NCI-H146 (cell line): ENCODE results near the gene CAMTA1.
A peak's percentile ranks its signal among the peaks of the same experiment; 100 is the strongest.

Experiments
- DNase-seq: peaks from one replicate; lab custom pipeline; 2025; lab: John Stamatoyannopoulos, UW

Gene CAMTA1

DNA sequence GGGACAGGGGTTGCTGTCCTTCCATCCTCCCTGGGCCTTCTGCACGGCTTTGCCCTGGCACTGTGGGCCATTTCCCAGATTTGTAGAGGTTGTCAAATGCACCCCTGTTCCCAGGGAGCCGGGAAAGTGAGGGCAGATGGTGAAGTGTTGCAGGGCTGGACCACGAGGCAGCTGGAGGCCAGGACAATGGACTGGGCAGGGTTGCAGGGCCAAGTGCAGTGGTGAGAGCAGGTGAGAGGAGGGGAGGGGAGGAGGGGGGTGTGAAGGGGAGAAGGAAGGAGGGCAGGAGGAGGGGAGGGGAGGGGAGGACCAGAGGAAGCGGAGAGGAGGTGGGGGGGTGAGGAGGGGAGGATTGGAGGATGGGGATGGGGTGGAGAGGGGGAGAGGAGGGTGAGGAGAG is 443.9 kb downstream of the CAMTA1 start:
- DNase-seq = peak; percentile 37

GRCh38 chr1:7229696-7230631 is 444.7 kb downstream of the CAMTA1 start:
- DNase-seq = no peak

DNA sequence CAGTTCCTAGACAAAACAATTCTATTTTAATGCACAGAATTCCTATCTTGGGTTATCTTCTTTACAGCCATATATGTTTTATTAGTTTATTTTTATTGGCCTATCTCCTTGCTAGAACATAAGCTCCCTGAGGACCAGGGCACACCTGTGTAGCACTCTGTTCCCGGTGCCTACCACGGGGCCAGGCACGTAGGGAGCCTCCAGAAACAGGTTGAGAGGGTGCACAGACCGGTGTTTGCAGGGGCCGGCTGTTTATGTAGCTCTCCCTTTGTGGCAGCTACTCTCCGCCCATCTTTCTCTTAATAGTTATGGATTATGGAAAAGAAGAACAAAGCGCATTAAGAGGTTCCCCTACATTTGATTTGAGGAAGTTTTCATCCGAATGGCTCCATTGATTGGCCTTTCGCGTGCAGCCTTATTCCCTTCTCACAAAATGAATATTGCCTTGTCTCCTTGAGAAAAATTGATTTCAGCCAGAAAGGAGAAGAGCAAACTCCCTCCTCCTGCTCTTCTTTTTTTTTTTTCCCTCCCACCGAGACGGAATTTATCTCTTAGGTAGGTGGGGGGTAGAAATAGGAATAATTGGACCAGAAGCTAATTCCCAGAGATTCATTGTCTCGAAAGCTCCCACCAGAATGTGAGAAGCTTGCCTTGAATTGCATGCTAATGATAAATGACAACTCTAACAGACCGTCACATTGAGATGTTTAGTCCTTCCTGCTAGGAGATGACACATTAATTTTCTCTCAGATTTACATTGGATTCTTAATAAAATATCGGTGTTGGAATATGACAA is 447.4 kb downstream of the CAMTA1 start:
- no peak for DNase-seq

DNA sequence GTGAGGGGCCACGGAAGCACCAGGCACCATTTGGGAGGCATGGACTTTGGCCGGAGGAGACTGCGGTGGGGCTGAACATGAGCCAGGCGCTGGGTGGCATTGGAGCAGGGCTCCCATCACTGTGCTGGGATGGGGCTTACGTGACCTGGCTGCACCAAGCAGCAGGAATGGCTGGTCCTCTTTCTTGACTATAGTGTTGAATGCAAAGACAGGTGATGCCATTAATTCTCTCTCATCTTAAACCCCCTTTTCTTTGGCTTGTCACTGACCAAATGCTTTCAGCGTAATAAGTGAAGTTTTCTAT is 447.9 kb downstream of the CAMTA1 start:
- DNase-seq = no peak

- DNase-seq = no peak
Observed at GRCh38 chr1:7233646-7234470, 448.6 kb downstream of the CAMTA1 start.

- no peak for DNase-seq
Observed at GRCh38 chr1:7234471-7234755, 449.2 kb downstream of the CAMTA1 start.

DNA sequence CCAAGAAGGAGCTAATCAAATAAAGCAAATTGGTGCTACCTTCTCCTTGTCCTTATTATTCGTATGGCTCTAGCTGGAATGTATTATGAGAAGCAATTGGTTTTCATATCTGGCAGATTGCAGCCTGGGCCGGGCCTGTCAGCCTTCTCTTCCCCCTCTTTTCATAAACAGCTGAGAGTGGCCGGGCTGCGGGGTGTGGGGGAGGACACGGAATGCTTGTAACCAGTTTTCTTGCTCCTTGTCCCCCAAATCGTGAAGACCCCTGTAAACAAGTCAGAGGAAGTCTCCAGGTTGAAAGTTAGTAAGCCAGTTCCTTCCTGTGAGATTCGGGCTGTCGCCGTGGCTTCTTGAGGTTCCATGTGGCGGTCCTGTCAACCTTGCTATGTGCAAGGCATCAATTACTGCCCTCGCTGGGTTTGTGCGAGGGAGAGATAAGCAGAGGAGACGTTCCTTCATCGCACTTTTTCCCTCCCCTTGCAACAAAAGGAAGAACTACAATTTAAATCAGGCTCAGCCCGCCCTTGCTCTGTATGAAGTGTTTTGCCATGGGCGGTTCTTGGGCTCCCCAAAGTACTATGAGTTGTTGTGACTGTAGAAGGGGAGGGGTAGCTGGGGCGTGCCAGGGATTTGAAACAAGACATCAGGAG is 450.7 kb downstream of the CAMTA1 start:
- DNase-seq = no peak

DNA sequence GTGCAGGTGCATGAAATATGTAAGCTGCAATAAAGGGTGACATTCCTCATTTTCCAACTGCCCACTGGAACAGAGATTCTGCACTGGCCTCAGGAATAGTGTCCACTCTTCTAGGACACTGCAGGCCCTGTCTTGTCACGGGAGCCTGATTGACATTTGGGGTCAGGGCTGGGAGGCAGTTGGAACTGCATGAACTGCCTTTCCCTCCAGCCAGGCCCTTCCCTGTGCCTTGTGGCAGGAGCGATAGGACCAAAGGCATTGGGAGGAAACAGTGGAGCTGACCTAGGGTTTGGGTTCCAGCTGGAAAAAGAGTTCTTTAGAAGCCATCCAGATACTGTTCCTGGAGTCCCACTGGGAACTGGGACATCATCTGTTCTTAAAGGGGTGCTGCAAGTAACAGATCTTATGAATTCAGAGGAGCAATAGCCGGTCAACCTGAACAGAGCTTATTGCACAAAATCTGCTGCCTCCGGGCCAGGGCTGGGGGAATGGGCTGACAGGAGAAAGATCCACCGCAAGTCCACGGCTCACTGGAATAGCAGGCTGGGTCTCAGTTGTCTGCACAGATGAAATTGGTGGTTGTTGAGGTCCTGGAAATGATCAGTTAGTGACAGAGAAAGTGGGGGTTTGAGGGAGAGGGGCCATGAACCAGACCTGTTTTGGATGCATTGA is 451.7 kb downstream of the CAMTA1 start:
- DNase-seq = no peak

GRCh38 chr1:7247158-7247557 is 461.9 kb downstream of the CAMTA1 start:
- no peak for DNase-seq

GRCh38 chr1:7247791-7248548 is 462.7 kb downstream of the CAMTA1 start:
- DNase-seq = peak; percentile 30

- DNase-seq = no peak
Observed at GRCh38 chr1:7248549-7249199, 463.4 kb downstream of the CAMTA1 start.

GRCh38 chr1:7249516-7249915 is 464.3 kb downstream of the CAMTA1 start:
- no peak for DNase-seq

DNA sequence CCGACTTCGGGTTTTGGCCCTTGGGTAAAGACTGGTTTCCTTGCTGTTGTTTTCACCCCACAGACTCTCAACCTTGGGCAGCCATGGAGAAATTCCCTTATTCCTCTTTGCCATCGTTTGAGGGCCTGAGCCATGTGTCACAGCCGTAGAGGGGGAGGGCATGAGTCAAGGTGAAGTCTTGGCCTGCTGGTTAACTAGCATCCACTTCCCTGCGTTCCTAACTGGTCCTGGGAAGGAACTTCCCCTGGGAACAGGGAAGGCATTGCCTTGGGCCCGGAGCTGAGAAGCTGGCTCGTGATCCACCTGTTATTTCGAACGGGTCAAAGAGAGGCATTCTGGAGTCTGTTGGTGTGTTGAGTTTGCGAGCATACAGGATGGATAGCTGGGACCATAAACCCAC is 464.9 kb downstream of the CAMTA1 start:
- DNase-seq = no peak

DNA sequence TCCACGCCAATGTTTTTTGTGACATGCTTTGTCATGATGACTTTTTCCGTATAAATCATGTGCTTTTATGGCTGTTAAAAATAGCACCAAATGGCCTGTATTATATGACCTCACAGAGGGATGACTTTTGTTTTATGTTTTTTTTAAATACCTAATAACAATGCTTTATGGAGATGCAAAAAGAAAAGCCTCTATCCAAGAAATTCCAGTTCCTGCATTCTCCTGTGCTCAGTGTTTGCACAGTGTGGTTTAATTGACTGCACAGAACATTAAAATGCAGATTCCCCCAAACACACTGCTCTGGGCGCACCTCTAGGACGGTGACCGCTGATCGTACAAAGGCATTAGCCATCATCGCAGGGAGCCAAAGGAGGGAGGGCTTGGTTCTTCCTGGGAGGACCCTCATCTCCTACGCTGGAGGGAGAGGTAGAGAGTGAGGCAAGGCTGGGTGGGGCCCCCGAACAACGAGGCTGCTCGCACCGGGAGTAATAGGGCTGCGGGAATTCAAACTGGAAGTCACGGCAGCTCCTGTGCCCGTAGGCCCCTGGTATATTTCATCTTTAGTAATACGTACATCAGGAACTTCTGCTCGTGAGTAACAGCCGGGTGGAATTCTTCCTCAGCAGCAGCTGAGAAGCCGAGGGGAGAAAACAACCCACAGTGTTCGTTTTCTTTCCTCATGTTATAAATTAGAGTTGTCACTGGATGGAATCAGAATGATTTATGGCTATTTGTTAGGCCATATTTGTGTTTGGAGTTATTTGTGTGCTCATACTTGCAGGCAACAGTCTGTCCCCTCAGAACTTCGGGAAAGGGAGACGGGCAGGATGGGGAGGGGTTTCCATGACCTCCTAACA is 465.6 kb downstream of the CAMTA1 start:
- DNase-seq = no peak

GRCh38 chr1:7251454-7251800 is 466.2 kb downstream of the CAMTA1 start:
- DNase-seq = no peak

- DNase-seq = peak; percentile 88
Observed at GRCh38 chr1:7252411-7253117, 467.3 kb downstream of the CAMTA1 start.

DNA sequence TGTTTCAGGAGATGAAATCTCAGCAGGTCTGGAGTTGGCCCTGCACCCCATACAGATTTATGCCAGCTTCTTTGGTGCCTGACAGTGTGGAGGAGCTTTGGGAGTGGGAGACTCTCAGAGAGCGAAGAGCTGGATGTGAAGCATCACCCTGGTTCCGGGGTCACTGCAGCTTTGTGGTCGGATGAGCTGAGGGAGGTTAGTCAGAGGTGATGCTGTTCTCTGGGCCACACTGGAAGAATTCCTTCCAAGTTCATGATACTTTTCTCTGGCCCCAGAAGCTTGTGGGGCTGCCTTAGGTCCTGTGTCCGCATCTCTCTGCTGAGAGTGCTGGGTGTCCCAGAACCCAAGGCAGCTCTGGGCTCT is 467.8 kb downstream of the CAMTA1 start:
- no peak for DNase-seq

DNA sequence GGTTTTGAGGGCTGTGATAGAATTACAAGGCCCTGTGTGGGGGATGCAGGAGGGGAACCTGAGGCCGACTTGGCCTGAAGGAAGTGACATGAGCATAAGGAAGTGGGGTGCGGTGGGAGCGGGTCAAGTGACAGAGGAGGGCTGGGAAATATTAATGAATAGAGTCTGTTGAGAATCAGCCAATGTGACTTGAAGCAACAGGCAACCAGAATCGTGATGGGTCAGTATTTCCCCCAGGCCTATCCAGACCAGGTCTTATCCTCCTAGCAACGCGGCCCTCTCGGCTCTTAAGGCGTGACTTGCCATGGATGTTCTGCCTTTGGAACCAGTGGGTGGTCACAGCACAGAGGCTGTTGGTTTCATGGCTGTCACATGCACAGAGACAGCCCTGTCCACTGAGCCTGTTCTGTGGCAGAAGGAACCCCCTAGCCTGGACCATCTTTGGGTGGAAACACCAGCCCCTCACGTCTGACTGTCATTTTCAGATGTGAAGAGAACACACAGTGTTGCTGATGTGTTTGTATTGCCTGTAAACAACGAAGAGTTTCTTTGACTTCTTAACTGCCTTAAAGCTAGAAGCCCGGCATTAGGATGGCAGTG is 468.8 kb downstream of the CAMTA1 start:
- no peak for DNase-seq
